Left forelimb (tissue), 1 donor: Measurements from ENCODE around the gene MSANTD3.

Experiments
- DNase-seq: peaks from one replicate; pipeline ENCODE4 v3.0.0-alpha.2; 2018; ENCODE audit warnings: low spot score

The MSANTD3 gene

DNA sequence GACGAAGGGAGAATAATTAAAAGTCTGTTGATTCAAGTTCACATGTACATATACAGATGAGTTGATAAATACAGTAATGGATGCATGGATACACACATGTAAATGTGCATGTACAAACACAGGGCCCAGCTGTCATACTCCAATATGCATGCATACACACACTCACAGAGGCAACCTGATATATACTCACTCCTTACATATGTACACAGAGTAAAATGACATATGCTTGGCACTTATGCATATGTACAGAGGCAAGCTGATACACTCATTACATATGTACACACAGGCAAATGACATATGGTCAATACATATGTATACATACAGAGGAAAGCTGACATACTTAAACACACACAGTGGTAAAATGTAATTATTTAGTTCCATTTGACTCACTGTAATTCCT, 38.8 kb downstream of the MSANTD3 start:
- DNase-seq: no peak

DNA sequence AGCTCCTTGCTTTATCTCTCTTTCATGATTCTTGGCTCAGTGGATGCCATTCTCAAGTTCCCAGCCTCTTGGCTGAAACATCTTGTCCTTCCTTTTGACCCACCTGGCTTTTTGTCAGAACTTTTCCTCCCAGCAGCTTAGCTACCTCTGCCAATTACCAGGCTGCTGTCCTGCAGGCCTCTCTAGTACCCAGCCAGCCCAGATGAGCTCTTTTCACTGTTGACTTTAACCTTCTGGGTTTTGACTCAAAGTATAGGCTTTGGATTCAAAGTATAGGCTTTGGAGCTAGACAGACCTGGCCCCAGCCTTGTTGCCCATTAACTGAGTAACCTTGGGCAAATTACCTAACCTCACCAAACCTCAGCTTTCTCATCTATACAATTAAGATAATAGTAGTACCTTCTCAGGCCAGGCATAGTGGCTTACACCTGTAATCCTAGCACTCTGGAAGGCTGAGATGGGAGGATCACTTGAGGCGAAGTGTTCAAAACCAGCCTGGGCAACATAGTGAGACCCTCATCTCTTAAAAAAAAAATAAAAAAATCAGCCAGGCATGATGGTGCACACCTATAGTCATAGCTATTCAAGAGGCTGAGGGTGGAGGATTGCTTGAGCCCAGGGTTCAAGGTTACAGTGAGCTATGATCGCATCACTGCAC, 39.4 kb downstream of the MSANTD3 start:
- no peak for DNase-seq

DNA sequence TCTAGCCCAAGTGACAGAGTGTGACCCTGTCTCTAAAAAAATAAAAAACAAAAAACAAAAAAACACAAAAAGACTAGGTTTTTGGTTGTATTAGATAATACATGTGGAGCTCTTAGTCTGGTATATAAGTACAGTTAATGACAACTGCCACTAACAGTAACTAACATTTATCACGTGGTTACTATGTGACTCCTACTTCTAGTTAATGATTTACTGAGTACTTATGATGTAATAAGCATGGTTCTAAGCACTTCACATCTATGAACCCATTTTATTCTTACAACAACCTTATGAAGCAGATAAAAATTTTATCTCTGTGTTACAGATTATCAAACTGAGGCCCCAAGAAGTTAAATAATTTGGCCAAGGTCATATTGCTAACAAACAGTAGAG, 39.9 kb downstream of the MSANTD3 start:
- DNase-seq: no peak

DNA sequence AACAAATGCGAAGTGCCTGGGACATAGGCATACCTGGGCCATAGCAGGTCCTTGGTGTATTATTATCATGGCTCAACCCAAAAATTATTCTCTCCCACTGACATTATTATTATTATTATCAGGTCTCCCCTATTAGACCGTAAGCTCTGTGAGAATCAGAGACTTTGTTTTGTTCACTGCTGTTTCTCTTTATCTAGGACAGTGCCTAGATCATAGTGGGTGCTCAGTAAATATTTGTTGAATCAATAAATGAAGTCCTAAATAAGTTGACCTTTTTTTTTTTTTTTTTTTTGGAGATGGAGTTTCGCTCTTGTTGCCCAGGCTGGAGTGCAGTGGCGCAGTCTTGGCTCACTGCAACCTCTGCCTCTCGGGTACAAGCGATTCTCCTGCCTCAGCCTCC, 41.1 kb downstream of the MSANTD3 start:
- DNase-seq: no peak

DNA sequence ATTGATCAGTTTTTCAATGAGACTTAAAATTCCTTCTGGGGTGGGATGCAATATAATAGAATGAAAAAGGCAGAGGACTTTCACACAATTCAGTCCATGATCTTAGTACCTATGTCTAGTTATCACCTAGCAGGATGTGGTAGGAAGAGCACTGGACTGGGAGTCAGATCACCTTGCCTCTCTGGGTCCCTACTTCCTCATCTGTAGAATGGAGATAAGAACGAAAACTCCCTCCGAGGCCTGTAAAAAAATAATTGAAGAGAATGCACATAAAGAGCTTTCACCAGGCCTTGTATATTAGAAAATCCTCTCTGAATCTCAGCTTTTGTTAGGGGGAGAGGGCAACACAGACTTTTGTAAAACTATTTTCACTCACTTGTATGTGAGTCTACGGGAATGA, 45.3 kb downstream of the MSANTD3 start:
- DNase-seq: no peak

DNA sequence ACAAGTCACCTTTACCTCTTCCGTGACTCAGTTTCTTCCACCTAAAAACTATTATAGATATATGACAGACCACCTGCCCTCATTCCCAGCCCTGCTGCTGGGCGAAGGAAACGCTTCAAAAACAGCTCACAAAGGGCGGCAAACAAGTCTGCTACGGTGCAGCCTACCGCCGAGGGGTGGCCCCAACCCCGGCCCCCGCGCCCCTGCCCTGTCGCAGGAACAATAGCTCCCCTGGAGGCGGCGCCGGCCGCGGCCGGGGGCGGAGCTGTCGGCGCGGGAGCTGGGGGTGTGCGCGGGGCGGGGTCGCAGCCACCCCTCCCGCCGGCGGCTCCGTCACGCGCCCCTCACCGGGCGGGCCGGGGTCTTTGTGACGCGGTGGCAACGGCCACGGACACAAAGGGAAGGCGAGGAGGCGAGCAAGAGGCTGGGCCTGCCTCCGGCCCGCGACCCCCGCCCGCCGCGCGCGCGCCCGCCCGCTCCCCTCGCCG, 45.9 kb downstream of the MSANTD3 start, which contains the start of gene TMEFF1:
Gene TMEFF1 (plus strand): TSS at position 362 of the 488 bp plus-strand sequence. CDS start 396 bp downstream, outside the sequence.
- DNase-seq: peak; percentile 68

DNA sequence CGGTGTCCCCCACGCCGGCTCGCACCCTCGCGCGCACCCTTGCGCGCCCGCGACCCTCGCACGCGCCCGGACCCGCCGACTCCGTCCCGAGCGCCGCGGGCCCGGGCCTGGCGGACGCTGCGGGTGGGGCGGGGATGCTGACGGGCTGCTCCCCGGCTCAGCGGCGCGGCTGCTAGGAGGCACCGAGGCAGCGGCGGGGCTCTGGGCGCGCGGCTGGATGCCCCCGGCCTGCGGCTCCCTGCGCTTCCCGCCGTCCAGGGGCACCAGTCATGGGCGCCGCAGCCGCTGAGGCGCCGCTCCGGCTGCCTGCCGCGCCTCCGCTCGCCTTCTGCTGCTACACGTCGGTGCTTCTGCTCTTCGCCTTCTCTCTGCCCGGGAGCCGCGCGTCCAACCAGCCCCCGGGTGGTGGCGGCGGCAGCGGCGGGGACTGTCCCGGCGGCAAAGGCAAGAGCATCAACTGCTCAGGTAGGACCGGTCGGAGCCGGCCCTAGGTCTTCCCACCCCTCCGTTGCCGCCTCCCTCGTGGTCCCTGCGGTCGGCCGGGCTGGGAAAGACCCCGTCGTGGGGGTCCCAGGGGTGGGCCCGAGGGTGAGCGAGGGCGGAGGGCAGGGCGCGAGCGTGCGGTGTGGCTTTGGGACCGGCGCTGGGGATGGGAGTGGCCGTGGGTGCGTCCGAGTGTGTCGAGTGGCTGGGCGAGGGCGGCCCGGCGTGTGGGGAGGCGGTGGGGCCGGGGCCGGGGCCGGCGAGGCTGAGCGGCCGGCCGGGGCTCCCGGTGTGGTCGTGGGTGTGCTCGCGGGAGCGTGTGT, 46.5 kb downstream of the MSANTD3 start:
- DNase-seq: peak; percentile 67

DNA sequence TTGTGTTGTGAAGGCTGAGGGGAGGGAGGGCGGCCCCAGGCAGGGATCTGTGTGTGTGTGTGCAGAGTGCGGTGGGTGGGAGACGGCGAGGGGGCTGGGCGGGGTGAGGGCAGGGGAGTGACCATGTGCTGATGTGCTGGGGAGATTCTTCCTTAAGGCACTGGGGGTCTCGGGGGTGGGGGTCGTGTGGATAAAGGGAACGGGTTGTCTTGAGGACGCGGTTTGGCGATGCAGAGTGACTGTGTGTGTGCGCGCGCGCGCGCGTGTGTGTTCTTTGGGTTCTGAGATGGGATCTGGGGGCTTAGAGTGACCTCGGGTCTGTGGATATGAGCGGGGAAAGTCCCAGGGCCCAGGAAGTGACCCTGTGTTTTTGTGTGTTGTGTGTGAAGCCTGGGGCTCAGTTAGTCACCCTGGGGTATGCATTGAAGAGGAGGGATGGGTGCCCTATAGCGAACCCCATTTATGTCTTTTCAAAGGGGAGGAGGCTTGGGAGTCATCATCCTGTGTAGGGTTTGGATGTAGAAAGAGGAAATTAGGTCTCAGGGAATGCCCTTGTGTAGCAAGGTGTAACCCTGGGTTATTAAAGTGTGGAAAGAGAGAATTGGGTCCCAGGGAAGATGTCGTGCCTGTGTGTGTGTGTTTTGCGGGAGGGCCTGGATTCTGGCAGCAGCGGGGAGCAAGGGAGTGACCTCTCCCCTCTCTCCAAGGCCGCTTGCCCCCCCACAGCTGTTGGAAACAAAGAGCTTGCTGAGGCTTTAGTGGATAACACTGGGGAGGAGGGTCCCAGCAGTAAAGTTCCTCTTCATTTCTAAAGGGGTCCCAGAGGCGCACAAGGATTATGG, 47.4 kb downstream of the MSANTD3 start:
- DNase-seq: no peak

DNA sequence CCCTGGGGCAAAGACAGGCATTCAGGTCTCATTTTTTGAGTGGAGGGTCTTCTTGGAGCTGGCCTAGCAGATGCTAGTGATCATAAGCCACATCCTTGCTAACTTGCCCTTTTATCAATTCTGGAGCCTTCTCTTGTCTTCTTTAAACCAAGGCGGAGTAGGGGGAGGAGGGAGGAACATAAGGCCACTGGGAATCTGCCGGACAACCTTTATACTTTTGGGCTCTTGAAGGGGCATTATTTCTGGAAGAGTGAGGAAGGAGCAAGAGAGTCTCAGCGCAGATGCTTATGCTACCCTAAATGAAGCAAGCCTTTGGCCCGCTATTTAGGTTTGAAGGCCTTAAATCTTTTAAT, 48.0 kb downstream of the MSANTD3 start:
- DNase-seq: no peak

DNA sequence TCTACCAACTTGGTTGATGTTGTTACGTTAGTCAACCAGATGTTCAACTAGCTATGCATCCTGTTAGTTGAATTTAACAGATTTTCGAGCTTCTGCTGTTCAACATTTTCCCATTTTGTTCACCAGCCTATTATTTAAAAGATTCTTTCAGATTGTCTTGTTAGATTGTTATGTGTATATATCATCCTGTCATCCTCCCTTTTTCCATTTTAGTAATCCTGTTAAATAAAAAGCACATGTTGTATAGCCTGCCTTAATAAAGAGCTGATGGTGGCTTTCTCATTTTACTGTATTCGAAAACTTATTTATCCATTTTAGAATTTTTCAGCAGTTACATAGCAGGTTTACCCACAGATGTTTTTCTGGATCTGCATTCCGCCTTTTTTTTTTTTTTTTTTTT, 50.3 kb downstream of the MSANTD3 start:
- no peak for DNase-seq

DNA sequence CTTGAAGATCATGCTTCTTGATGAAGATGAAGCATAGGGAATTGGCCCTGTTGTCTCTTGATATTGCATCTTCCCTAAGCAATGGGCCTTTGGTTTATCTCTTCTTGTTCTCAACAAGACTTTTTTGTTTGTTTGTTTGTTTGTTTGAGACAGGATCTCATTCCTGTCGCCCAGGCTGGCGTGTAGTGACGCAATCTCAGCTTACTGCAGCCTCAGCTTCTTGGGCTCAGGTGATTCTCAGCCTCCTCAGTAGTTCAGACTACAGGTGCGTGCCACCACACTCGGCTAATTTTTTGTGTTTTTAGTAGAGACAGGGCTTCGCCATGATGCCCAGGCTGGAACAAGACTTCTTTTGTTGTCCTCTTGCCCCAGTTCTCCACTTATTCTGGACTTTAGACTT, 51.2 kb downstream of the MSANTD3 start:
- DNase-seq: no peak

DNA sequence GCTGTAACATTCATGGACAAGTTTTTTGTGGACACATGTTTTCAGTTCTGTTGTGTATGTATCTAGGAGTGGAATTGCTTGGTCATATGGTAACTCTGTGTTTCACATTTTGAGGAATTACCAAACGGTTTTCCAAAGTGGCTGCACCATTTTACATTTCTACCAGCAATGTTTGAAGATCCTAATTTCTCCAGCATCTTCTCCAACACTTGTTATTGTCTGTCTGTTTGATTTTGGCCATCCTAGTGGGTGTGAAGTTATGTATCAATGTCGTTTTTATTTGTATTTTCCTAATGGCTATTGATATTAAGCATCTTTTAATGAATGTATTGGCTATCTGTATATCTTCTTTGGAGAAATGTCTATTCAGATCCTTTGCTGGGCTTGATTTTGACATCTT, 52.9 kb downstream of the MSANTD3 start:
- DNase-seq: no peak

DNA sequence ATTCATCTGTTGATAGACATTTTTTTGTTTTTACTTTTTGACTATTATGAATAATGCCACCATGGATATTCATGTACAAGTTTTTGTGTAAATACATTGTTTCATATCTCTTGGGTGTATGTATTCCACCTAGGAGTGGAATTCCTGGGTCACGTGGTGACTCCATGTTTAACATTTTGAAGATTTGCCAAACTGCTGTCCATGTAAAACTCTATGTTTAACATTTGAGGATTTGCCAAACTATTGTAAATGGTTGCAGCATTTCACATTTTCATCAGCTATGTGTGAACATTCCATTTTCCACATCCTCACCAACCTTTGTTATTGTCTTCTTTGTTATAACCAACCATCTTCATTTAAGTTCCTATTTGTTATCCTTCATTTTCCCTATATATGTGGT, 58.3 kb downstream of the MSANTD3 start:
- no peak for DNase-seq

DNA sequence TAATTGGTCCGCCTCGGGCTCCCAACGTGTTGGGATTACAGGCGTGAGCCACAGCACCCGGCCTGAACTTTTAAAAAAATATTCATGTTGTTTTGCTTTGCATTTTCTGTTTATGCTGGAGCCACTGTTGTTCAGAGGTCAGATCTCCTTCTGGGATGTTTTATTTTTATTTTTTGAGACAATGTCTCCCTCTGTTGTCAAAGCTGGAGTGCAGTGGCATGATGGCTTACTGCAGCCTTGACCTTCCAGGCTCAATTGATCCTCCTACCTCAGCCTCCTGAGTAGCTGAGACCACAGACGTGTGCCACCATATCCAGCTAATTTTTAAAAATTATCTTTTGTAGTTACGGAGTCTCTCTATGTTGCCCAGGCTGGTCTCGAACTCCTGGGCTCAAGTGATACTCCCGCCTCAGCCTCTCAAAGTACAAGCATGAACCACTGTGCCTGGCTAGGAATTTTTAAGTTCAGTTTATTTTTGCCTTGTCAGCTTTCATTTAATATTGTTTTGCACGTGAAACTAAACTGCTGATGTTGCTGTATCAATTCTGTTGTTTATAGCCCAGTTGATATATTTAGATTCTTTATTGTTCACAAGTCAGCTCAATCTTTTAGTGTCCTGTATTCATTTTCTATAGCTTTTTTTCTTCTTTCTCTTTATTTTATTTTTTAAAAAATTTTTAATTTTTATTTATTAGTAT, 59.7 kb downstream of the MSANTD3 start:
- no peak for DNase-seq

DNA sequence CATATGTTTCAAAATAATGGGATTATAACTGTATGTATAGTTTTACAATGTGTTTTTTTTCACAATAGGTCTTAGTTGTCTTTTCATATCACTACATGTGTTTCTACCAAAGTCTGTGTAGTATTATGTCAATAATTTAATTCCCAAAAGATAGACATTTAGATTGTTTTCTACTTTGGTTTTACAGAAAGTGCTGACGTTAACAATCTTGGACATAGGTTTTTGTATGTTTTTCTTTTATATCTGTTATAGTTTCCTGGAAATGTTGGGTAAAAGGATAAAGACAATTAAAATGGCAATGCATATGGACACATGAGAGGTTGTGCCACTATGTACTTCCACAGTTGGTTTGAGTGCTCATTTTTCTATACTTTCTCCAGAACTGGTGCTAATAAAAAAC, 61.2 kb downstream of the MSANTD3 start:
- DNase-seq: no peak

DNA sequence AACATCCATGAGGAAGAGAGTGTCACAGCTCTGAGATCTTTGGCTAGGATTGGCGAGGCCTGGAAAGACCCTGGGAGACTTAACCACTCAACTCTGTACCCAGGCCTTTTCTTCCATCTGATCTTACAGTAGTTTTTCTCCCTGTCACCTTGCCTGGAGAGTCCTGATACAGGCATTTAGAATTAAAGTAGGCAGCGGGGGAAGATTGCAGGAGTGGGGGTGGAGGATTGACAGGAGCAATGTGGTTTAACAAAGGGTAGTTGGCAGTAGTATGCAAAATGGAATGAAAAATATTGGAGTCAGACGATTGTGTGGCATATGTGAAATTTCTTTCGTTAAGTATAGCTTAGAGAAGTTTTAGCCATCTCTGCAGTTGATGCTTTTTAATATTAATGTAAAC, 62.9 kb downstream of the MSANTD3 start:
- DNase-seq: no peak

DNA sequence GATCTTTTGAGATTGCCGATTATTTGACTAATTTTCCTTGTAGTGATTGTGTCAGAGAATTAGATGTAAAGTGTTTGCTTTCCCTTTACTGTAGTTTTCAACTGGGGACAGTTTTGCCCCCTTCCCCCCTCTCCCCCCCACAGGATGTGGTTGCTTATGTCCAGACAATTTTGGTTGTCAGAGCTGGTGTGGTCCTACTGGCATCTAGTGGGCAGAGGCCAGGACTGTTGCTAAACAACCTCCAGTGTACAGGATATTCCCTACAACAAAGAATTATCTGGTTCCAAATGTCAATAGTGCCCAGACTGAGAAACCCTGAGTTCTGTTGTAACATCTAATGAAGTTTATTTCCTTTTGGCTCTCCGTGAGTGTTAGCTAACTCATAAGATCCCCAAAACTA, 66.0 kb downstream of the MSANTD3 start:
- DNase-seq: no peak

DNA sequence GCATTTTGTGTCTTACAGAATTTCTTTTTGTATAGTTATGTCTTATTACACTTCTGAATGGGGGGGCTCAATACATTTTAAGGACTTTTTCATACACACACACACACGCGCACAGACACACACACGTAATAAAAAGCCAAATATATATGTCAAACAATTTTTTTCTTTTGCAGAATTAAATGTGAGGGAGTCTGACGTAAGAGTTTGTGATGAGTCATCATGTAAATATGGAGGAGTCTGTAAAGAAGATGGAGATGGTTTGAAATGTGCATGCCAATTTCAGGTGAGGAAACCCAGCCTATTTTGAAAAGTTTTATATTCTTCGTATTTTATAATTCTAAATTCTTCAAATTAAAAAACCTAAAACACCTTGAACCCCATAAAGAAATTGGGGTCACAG, 71.6 kb downstream of the MSANTD3 start:
- DNase-seq: no peak

DNA sequence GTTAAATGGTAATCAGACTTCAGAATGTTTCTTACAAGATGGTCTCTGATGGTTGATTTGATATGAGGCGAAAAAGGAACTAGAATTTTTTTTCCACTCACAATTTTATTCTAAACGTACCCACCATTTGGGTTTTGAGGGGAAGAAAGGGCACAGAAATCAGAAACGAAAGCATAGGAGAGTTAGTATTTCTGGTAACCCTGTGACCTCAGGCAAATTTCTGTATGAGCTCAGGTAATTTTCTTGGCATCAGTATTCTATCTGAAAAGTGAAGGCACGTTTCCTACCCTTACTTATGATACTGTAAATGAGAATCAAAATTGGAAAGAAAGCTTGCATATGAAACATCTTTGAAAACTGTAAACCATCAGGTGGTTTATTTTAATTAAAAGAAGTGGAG, 72.5 kb downstream of the MSANTD3 start:
- no peak for DNase-seq

DNA sequence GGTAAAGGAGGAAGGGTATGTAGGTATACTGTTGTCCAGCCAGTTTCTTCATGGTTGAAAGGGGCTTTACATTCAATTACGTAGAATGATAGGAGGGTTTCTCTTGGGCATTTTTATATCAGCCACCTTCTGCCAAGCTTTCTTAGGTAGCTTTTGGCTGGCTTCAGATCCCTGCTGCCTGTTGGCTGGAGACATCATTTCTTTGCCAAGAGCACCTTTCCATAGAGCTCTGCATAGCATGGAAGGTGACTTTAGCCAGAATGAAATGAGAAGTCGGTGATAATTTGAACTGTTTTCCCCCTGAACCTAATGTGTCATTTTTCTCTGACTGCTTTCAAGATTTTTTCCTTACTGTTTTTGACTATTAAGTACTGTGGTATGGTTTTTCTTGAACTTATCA, 72.9 kb downstream of the MSANTD3 start:
- no peak for DNase-seq
